Measurements from ENCODE around the gene THSD4.

GRCh38 chr15:71634820-71635560, 519.7 kb downstream of the THSD4 start:
- TF ChIP-seq, protein P1, sequence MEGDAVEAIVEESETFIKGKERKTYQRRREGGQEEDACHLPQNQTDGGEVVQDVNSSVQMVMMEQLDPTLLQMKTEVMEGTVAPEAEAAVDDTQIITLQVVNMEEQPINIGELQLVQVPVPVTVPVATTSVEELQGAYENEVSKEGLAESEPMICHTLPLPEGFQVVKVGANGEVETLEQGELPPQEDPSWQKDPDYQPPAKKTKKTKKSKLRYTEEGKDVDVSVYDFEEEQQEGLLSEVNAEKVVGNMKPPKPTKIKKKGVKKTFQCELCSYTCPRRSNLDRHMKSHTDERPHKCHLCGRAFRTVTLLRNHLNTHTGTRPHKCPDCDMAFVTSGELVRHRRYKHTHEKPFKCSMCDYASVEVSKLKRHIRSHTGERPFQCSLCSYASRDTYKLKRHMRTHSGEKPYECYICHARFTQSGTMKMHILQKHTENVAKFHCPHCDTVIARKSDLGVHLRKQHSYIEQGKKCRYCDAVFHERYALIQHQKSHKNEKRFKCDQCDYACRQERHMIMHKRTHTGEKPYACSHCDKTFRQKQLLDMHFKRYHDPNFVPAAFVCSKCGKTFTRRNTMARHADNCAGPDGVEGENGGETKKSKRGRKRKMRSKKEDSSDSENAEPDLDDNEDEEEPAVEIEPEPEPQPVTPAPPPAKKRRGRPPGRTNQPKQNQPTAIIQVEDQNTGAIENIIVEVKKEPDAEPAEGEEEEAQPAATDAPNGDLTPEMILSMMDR (IDR thresholded peaks at IDR 0.05) = no peak
- TF ChIP-seq POLR2A (IDR thresholded peaks at IDR 0.05) = no peak

All from thyroid gland (tissue), 4 donors.